ENCODE results near the gene SH2D2A.

DNA sequence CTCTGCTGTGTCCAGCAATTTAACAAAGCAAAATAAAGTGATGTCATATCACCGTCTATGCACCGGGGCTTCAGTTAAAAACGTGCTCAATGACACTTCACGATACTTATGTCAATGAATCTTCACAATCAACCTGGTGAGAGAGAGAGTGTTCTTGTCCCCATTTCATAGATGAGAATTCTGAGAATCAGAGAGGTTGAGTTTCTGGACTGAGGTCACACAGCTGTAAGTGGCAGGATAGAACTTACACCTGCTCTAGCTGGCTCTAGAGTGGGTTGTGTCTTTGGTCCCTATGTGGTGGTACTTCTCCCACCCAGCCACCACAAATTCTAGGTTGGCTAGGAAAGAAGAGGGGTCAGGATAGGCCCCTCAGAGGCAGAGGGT, 49.2 kb upstream of the SH2D2A start:
- no peak for TF ChIP-seq POLR2A (IDR thresholded peaks at IDR 0.05; ENCODE audit: low read length)
- no peak for TF ChIP-seq GATA1 (IDR thresholded peaks at IDR 0.05; ENCODE audit: low read depth, low read length)

All from erythroblast (primary cell).